Motor neuron (in vitro differentiated cells): ENCODE data around the gene BCL7A. TPM values are rescaled to one million over a fixed set of nuclear protein-coding genes. Genes with fewer than 3 reads are reported as not detected.
A peak's percentile ranks its signal among the peaks of the same experiment; 100 is the strongest.

Experiments
- ATAC-seq, 8 experiments: fragments of 200-7000 bp; cut with Tn5 transposase; replicated peaks in 6 of 8; 2 replicates each; pipeline ENCODE4 v1.8.0; 2021; ENCODE audit warnings: mild to moderate bottlenecking in 8 of 8, moderate library complexity in 8 of 8
- H3K27ac ChIP-seq, 2 donors: fragments of 250-450 bp; sonication (Bioruptor Pico); 2 replicates each; pipeline ENCODE4 v1.9.0; 2021; ENCODE audit warnings: antibody characterized with exemption in 2 of 2, mild to moderate bottlenecking in 2 of 2, moderate library complexity in 1 of 2
- H3K4me1 ChIP-seq, 2 donors: fragments of 250-450 bp; sonication (Bioruptor Pico); replicated peaks in 1 of 2; 2 replicates each; pipeline ENCODE4 v1.6.1; 2021; ENCODE audit warnings: antibody characterized with exemption in 2 of 2, mild to moderate bottlenecking in 2 of 2, moderate library complexity in 1 of 2
- H3K4me3 ChIP-seq, 5 donors: fragments of 250-450 bp; sonication (Bioruptor Pico); 2 replicates each; pipeline ENCODE4 v1.9.0; 2021; ENCODE audit warnings: antibody characterized with exemption in 5 of 5, mild to moderate bottlenecking in 5 of 5, moderate library complexity in 4 of 5
- WGBS, 10 experiments: fragments of 450-650 bp; shearing (Covaris generic); methylation state at CpG; one replicate each; pipeline ENCODE4 v1.0.0; 2022; 5-methylcytosine and 5-hydroxymethylcytosine counted together
- in situ Hi-C, 9 experiments: fragments of 400-800 bp; cut with MboI; loops; one replicate each; pipeline ENCODE4 v1.15.0; 2021; ENCODE audit warnings: low sequenced_read_pairs in 9 of 9, low pct_unique_long_range_greater_than_20kb in 2 of 9; ENCODE audit not compliant: unreplicated experiment in 9 of 9
- total RNA-seq, 8 experiments: library from RNA; unstranded; fragments of 300-600 nt; gene quantifications; 2 replicates each; pipeline versions ENCODE4 v1.2.3 to v1.2.4, GENCODE V29; 2022

The BCL7A gene
- total RNA-seq, 8 experiments from 2014 or later, result 1.2 to 68.2 (median 28.2) TPM

- H3K27ac ChIP-seq, result no peak overlapping the region
- peaks cover 10 to 13% of the 10 kb centered on the region in 2 donors for H3K4me1 ChIP-seq
- no peak overlapping the region for H3K4me3 ChIP-seq
- no peak for ATAC-seq
- 3 to 80% (median 42%) methylated on average over 1 to 6 of the region's 7 CpGs; no CpG with 5 or more reads in 1 of the 10 experiments for WGBS, 10 experiments
- in situ Hi-C loops, result no loop called here
Observed at GRCh38 chr12:122081697-122082221, 60.1 kb downstream of the BCL7A start.

GRCh38 chr12:122082621-122083356, 61.1 kb downstream of the BCL7A start:
- no peak overlapping the region for H3K27ac ChIP-seq
- no peak overlapping the region for H3K4me3 ChIP-seq
- WGBS, 10 experiments, result 83 to 100% (median 96%) methylated on average over 1 to 4 of the region's 6 CpGs; no CpG with 5 or more reads in 2 of the 10 experiments
- H3K4me1 ChIP-seq, result peaks cover 14% of the 10 kb centered on the region in 2 donors
- no peak for ATAC-seq
- in situ Hi-C loops, result no loop called here

- Histone ChIP-seq H3K27ac (no peak overlapping the region), H3K4me3 (no peak overlapping the region), H3K4me1 (peaks cover 27 to 29% of the 10 kb centered on the region in 2 donors)
- 60 to 100% (median 94%) methylated on average over 1 to 6 of the region's 13 CpGs; no CpG with 5 or more reads in 2 of the 10 experiments for WGBS, 10 experiments
- in situ Hi-C loops, result no loop called here
- no peak for ATAC-seq
Observed at GRCh38 chr12:122084857-122085405, 63.2 kb downstream of the BCL7A start.

GRCh38 chr12:122085591-122085990, 63.9 kb downstream of the BCL7A start:
- no peak for ATAC-seq
- H3K4me1 ChIP-seq, result peaks cover 26 to 30% of the 10 kb centered on the region in 2 donors
- WGBS, 10 experiments, result 83 to 100% (median 100%) methylated on average over 1 to 4 of the region's 5 CpGs; no CpG with 5 or more reads in 2 of the 10 experiments
- no peak overlapping the region for H3K27ac ChIP-seq
- in situ Hi-C loops, result no loop called here
- no peak overlapping the region for H3K4me3 ChIP-seq

- WGBS, 10 experiments, result 89 to 98% (median 95%) methylated on average over 4 to 8 of the region's 8 CpGs; no CpG with 5 or more reads in 5 of the 10 experiments
- H3K4me3 ChIP-seq, result no peak overlapping the region
- in situ Hi-C loops, result no loop called here
- peaks cover 23 to 31% of the 10 kb centered on the region in 2 donors for H3K4me1 ChIP-seq
- ATAC-seq, result no peak
- no peak overlapping the region for H3K27ac ChIP-seq
Observed at GRCh38 chr12:122086116-122086515, 64.4 kb downstream of the BCL7A start.

GRCh38 chr12:122086641-122087285, 65.1 kb downstream of the BCL7A start:
- in situ Hi-C loops, result no loop called here
- Histone ChIP-seq H3K27ac (no peak overlapping the region), H3K4me3 (no peak overlapping the region), H3K4me1 (peaks cover 20 to 27% of the 10 kb centered on the region in 2 donors)
- peak in 2 of 8 experiments; percentile 20 to 57 for ATAC-seq
- WGBS, 10 experiments, result 20 to 91% (median 85%) methylated on average over 1 to 13 of the region's 18 CpGs; no CpG with 5 or more reads in 4 of the 10 experiments

GRCh38 chr12:122087431-122088178, 65.9 kb downstream of the BCL7A start:
- peak overlapping the region; percentile 52 to 57 for H3K27ac ChIP-seq

GRCh38 chr12:122088179-122088810, 66.6 kb downstream of the BCL7A start:
- Histone ChIP-seq H3K27ac (peak overlapping the region; percentile 52 to 57), H3K4me1 (peaks cover 20 to 27% of the 10 kb centered on the region in 2 donors), H3K4me3 (no peak overlapping the region)
- 39 to 100% (median 91%) methylated on average over 3 to 9 of the region's 9 CpGs; no CpG with 5 or more reads in 1 of the 10 experiments for WGBS, 10 experiments
- peak in 5 of 8 experiments; percentile 6 to 64 (median 59) for ATAC-seq
- in situ Hi-C loops, result no loop called here

More at GRCh38 chr12:122087431-122088178, 65.9 kb downstream of the BCL7A start:
- H3K4me1 ChIP-seq, result peaks cover 20 to 27% of the 10 kb centered on the region in 2 donors
- ATAC-seq, result peak in 6 of 8 experiments; percentile 12 to 77 (median 49)
- no peak overlapping the region for H3K4me3 ChIP-seq
- 76 to 100% (median 90%) methylated on average over 1 to 7 of the region's 17 CpGs; no CpG with 5 or more reads in 3 of the 10 experiments for WGBS, 10 experiments
- in situ Hi-C loops, result no loop called here

GRCh38 chr12:122089077-122089476, 67.4 kb downstream of the BCL7A start:
- H3K4me1 ChIP-seq, result peaks cover 20 to 27% of the 10 kb centered on the region in 2 donors
- peak in 5 of 8 experiments; percentile 54 to 78 (median 67) for ATAC-seq
- in situ Hi-C loops, result no loop called here
- H3K27ac ChIP-seq, result no peak overlapping the region
- 38 to 100% (median 61%) methylated on average over 1 to 2 of the region's 2 CpGs; no CpG with 5 or more reads in 1 of the 10 experiments for WGBS, 10 experiments
- no peak overlapping the region for H3K4me3 ChIP-seq

GRCh38 chr12:122090759-122091515, 69.3 kb downstream of the BCL7A start:
- WGBS, 10 experiments, result 61 to 100% (median 86%) methylated on average over 2 to 7 of the region's 7 CpGs
- in situ Hi-C loops, result no loop called here
- peak in 3 of 8 experiments; percentile 13 to 69 (median 24) for ATAC-seq
- no peak overlapping the region for H3K27ac ChIP-seq
- no peak overlapping the region for H3K4me3 ChIP-seq
- peaks cover 20 to 27% of the 10 kb centered on the region in 2 donors for H3K4me1 ChIP-seq

GRCh38 chr12:122093098-122093883, 71.6 kb downstream of the BCL7A start:
- no peak overlapping the region for H3K27ac ChIP-seq
- peaks cover 18 to 28% of the 10 kb centered on the region in 2 donors for H3K4me1 ChIP-seq
- in situ Hi-C loops, result no loop called here
- H3K4me3 ChIP-seq, result no peak overlapping the region
- 60 to 100% (median 93%) methylated on average over 1 to 7 of the region's 9 CpGs; no CpG with 5 or more reads in 2 of the 10 experiments for WGBS, 10 experiments
- ATAC-seq, result no peak
